Pancreas (tissue), 10 donors: ENCODE data around the gene HIVEP2. TPM values are rescaled to one million over a fixed set of nuclear protein-coding genes. Genes with fewer than 3 reads are reported as not detected.

Experiments used
- ATAC-seq, 4 donors: fragments of 200-7000 bp; cut with Tn5 transposase; one replicate each; pipeline versions ENCODE4 v1.8.0 to v1.9.1; 2020; ENCODE audit warnings: mild to moderate bottlenecking in 4 of 4, moderate library complexity in 4 of 4
- DNase-seq, 6 donors: peaks; one replicate each; pipeline ENCODE4 v3.0.0-alpha.2; 2020
- FAIRE-seq: peaks from 2 replicates; lab custom pipeline; 2012; peaks lifted over from hg19 to GRCh38; lab: Jason Lieb, UNC
- H3K27ac ChIP-seq, 4 donors: fragments of 200-600 bp; sonication (generic); 1 replicate in 3 of 4; 2 replicates in 1 of 4; pipeline versions ENCODE4 v1.5.0 to v1.8.0; 2020
- H3K27me3 ChIP-seq, 4 donors: fragments of 200-600 bp; one replicate each; pipeline ENCODE4 v1.8.0; 2021
- H3K36me3 ChIP-seq, 3 donors: fragments of 200-600 bp; sonication (generic) in 1 of 3; one replicate each; pipeline versions ENCODE4 v1.5.0 to v1.8.0; 2020 to 2021
- H3K4me1 ChIP-seq, 3 donors: fragments of 200-600 bp; one replicate each; pipeline ENCODE4 v1.8.0; 2021
- H3K4me3 ChIP-seq, 4 donors: fragments of 200-600 bp; sonication (generic) in 2 of 4; one replicate each; pipeline versions ENCODE4 v1.5.0 to v1.8.0; 2020 to 2021
- H3K9me3 ChIP-seq, 4 donors: fragments of 200-600 bp; one replicate each; pipeline ENCODE4 v1.8.0; 2021
- WGBS, 2 donors: extraction: QIAGEN DNeasy Blood & Tissue Kit; methylation state at CpG; one replicate each; pipeline ENCODE4 v1.1.7; 2013; 5-methylcytosine and 5-hydroxymethylcytosine counted together
- intact Hi-C, 3 donors: fragments of 100-400 bp; cut with DNase I; formaldehyde crosslinking; loops; one replicate each; pipeline versions ENCODE4 v1.11.1 to v1.14.2; 2022
- polyA plus RNA-seq, 2 donors: library from polyadenylated mRNA; stranded (reverse); fragments of 200-250 nt; gene quantifications; one replicate each; pipeline ENCODE4 v1.2.3, GENCODE V29; 2013
- total RNA-seq, 6 donors: library from RNA; stranded (reverse); fragmentation: NEBNext Ultra II Directional in 4 of 6; extraction: Animal tissue kit (Norgen Biotek cat#: 25700) in 4 of 6; gene quantifications; one replicate each; pipeline versions ENCODE4 v1.2.1 to v1.2.4, GENCODE V29; 2021 to 2023
- TF ChIP-seq, protein P1 (sequence below), 4 donors: fragments of 200-600 bp; sonication (generic) in 3 of 4; IDR thresholded peaks; one replicate each; pipeline versions ENCODE4 v1.5.0 to v1.8.0; 2021; ENCODE audit warnings: antibody characterized with exemption in 4 of 4
- donor health status: healthy with polysubstance abuse.
- donor health status: DM: no; HTN: no; CAD: no; lungs with moderate emphysema.
- donor health status: DM: no; HTN: no; CAD: no.
- donor health status: control.
- donor health status: control.
- donor health status: Bipolar disorder and iron deficiency.
- donor health status: DM: yes; HTN: yes; CAD: no.
- donor health status: DM: no; HTN: no; CAD: no.
- donor health status: DM: no; HTN: no; CAD: no.
- donor health status: DM: yes; HTN: yes; CAD: no.

The HIVEP2 gene
- total and polyA plus RNA-seq, 8 donors, result 3.8 to 14.0 (median 8.6) TPM

DNA sequence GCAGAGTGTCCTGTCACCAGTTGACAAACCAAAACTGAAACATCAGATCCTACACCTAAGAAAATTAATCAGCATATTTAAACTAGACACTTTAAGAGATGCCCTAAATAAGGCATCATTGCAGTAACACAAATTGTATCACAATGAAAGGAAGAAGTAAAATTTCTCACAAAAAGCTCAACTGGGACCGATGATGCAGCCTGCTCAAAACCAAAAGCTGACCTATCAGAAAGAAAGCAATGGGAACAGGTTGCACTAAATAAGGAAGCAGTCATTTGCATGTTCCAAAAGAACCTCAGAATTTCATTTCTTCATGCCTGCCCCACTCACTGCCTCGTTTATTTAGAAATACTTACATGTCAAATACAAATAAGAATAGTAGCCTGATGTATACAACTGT is 12.1 kb downstream of the HIVEP2 start:
- FAIRE-seq (no peak), ATAC-seq (no peak), DNase-seq (no peak)
- Histone ChIP-seq H3K27ac (no peak overlapping the region), H3K36me3 (no peaks in the 10 kb centered on the region), H3K4me1 (peaks cover 9 to 23% (median 9%) of the 10 kb centered on the region in 3 donors), H3K9me3 (no peaks in the 10 kb centered on the region), H3K4me3 (no peak overlapping the region), H3K27me3 (no peaks in the 10 kb centered on the region)
- 69 to 85% methylated on average over 2 of the region's 2 CpGs for WGBS, 2 donors
- TF ChIP-seq, protein P1, sequence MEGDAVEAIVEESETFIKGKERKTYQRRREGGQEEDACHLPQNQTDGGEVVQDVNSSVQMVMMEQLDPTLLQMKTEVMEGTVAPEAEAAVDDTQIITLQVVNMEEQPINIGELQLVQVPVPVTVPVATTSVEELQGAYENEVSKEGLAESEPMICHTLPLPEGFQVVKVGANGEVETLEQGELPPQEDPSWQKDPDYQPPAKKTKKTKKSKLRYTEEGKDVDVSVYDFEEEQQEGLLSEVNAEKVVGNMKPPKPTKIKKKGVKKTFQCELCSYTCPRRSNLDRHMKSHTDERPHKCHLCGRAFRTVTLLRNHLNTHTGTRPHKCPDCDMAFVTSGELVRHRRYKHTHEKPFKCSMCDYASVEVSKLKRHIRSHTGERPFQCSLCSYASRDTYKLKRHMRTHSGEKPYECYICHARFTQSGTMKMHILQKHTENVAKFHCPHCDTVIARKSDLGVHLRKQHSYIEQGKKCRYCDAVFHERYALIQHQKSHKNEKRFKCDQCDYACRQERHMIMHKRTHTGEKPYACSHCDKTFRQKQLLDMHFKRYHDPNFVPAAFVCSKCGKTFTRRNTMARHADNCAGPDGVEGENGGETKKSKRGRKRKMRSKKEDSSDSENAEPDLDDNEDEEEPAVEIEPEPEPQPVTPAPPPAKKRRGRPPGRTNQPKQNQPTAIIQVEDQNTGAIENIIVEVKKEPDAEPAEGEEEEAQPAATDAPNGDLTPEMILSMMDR (IDR thresholded peaks at IDR 0.05), result no peak
- intact Hi-C loops, result no loop called here

DNA sequence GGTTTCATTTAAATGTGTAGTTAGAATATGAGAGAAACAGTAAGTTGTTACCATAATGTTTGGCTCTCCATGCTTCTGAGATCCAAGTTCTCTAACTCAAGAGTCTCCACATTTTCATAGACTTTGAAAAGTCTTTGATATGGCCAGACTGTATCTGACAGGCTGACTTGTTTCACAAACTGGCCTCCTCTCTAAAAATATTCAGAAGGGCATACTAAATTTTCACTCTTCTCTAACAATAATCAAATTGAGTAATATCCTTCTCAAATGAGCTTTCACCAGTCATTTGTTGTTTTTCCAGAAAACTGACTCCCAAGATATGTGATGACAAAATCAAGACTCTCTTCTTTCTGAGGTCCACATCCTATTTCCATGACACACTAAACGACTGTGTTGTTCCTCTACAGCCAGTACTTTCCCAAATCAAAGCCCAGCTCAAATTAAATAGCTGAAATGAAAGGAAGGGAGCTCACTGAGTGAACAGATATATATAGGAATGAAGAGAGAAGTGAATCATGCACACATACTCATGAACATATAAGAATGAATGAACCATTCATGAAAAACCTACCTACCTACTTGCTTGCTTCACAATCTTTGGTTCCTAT is 15.1 kb downstream of the HIVEP2 start:
- H3K36me3 ChIP-seq, result no peaks in the 10 kb centered on the region
- FAIRE-seq (no peak), DNase-seq (no peak), ATAC-seq (no peak)
- peaks cover 9 to 33% (median 27%) of the 10 kb centered on the region in 3 donors for H3K4me1 ChIP-seq
- WGBS, 2 donors, result 78 to 82% methylated on average over 1 of the region's 1 CpG
- H3K27me3 ChIP-seq, result no peaks in the 10 kb centered on the region
- TF ChIP-seq, protein P1 (IDR thresholded peaks at IDR 0.05), result no peak
- intact Hi-C loops, result no loop called here
- H3K4me3 ChIP-seq, result no peak overlapping the region
- H3K9me3 ChIP-seq, result no peaks in the 10 kb centered on the region
- H3K27ac ChIP-seq, result no peak overlapping the region

DNA sequence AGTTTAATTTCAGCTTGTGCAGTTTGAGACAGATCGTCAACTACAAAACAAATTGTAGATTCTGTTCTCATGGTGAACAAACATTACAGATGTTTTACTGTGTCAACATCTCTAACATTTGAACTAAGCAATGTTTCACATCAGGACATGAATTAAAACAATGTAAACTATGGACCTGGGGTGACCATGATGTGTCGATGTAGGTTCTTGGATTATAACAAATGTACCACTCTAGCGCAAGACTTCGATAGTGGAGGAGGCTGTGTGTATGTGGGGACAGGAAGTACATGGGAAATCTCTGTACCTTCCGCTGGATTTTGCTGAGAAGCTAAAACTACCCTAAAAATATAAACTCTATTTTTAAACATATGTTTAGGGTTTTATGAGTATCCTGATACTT is 17.1 kb downstream of the HIVEP2 start:
- DNase-seq (no peak), ATAC-seq (no peak), FAIRE-seq (no peak)
- Histone ChIP-seq H3K27ac (peak overlapping the region in 2 of 4 donors; percentile 88 to 91), H3K4me1 (peaks cover 0 to 19% (median 16%) of the 10 kb centered on the region in 3 donors), H3K4me3 (no peak overlapping the region), H3K27me3 (no peaks in the 10 kb centered on the region), H3K9me3 (no peaks in the 10 kb centered on the region), H3K36me3 (no peaks in the 10 kb centered on the region)
- intact Hi-C loops, result no loop called here
- 59 to 61% methylated on average over 5 of the region's 5 CpGs for WGBS, 2 donors
- TF ChIP-seq, protein P1 (IDR thresholded peaks at IDR 0.05), result no peak

DNA sequence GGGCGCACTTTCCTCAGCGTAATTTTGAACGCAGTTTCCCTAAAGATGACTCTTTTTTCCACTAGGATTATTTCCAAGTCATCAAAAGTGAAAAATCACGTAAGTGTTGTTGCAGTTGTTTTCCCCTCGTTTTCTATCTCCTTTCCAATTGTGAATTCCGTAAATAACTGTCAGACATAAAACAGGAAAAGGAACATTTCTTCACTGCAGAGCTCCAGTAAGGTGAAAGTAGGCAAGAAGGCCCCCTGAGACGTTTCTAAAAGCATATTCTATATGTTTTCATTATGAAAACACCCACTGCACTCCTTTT is 17.8 kb downstream of the HIVEP2 start:
- Histone ChIP-seq H3K4me3 (peak overlapping the region; percentile 21 to 46 (median 42)), H3K27ac (peak overlapping the region; percentile 73 to 92 (median 90)), H3K36me3 (no peaks in the 10 kb centered on the region), H3K27me3 (no peaks in the 10 kb centered on the region), H3K4me1 (peaks cover 0 to 19% (median 16%) of the 10 kb centered on the region in 3 donors), H3K9me3 (no peaks in the 10 kb centered on the region)
- DNase-seq, result no peak
- peak in 1 of 4 donors; percentile 6 for ATAC-seq
- TF ChIP-seq, protein P1 (IDR thresholded peaks at IDR 0.05), result no peak
- 1 to 2% methylated on average over 7 of the region's 7 CpGs for WGBS, 2 donors
- intact Hi-C loops, result no loop called here
- no peak for FAIRE-seq

DNA sequence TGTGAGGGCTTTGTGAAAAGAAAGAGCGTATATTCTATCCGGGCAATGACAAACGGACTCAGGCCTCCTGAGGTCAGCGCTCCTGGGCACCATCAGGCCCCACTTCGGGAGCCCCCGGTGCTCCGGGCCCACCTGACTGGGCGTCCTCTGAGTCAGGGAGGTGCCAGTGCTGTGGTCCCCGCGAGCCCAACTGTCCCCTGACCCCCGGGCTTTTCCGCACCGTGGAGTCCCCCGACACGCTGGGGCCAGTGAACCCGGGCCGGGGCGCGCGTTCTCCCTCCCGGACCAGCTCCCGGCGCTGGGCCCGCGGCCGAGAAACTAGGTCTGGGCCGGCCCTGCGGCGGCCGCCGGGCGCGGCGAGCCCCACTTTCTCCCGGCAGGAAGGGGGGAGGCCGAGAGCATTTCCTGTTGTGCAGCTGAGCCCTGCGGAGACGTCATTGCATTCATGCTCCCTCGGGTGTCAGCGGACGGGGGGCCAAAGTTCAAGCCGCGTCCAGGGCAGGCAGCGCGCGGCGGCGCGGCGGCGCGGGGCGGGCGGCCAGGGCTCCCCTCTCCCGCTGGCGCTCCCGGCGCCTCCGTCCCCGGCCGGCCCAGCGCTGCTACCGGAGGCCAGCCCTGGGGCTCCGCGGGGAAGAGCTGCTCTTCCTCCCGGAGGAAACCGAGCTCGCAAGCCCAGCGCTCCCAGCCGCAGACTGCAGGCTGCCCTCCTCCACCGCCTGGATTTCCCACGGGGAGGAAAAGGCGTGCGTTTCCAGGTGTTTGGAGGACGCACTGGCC is 18.3 kb downstream of the HIVEP2 start:
- Histone ChIP-seq H3K27me3 (no peaks in the 10 kb centered on the region), H3K36me3 (no peaks in the 10 kb centered on the region), H3K9me3 (no peaks in the 10 kb centered on the region), H3K4me3 (peak overlapping the region; percentile 21 to 46 (median 42)), H3K4me1 (peaks cover 0 to 19% (median 16%) of the 10 kb centered on the region in 3 donors), H3K27ac (peak overlapping the region; percentile 73 to 92 (median 90))
- TF ChIP-seq, protein P1 (IDR thresholded peaks at IDR 0.05), result no peak
- ATAC-seq (peak; percentile 86 to 93 (median 92)), DNase-seq (peak; percentile 75 to 87 (median 82)), FAIRE-seq (no peak)
- 1 to 2% methylated on average over 72 to 75 of the region's 75 CpGs for WGBS, 2 donors
- intact Hi-C loops, result no loop called here
